Colon (tissue), 2 donors: Measurements from ENCODE around the gene BCAP31.
"Not testable (repeated sequence)": the region's sequence is repeated elsewhere in the genome, so short reads cannot be mapped to it uniquely, and the experiment has no call there.

Experiments used
- FAIRE-seq: peaks from 2 replicates; lab custom pipeline; 2012; peaks lifted over from hg19 to GRCh38; lab: Jason Lieb, UNC
- donor health status: control.
- donor health status: control.

BCAP31 gene

GRCh38 chrX:153708415-153708814 is 15.8 kb downstream of the BCAP31 start:
- FAIRE-seq: no peak

- FAIRE-seq: no peak
Measured at GRCh38 chrX:153707406-153707805, 16.8 kb downstream of the BCAP31 start.

DNA sequence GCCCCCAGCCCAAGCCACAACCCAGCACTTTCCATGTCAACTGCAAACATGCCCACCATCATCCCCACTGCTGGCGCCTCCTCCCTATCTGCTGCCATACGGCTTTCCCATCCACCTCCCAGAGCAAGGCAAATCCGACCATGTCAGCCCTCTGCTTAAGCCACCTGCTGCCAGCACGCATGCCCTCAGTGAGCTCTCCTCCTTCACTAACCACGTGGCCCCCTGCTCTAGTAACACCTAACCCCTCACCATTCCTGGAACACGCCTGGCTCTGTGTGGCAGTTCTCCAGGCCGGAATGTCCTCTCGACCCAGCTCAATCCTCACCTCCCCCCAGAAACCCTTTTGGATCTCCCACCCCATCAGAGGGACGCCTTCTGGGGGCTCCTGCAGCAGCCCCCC is 17.4 kb downstream of the BCAP31 start:
- FAIRE-seq: no peak

GRCh38 chrX:153705403-153706060 is 18.7 kb downstream of the BCAP31 start:
- FAIRE-seq: not testable (repeated sequence)

GRCh38 chrX:153704631-153705402 is 19.4 kb downstream of the BCAP31 start:
- not testable (repeated sequence) for FAIRE-seq

- FAIRE-seq: no peak
Measured at GRCh38 chrX:153704021-153704526, 20.1 kb downstream of the BCAP31 start.

- no peak for FAIRE-seq
Measured at GRCh38 chrX:153703036-153703370, 21.2 kb downstream of the BCAP31 start.

- FAIRE-seq: no peak
Measured at GRCh38 chrX:153702336-153703035, 21.7 kb downstream of the BCAP31 start.

DNA sequence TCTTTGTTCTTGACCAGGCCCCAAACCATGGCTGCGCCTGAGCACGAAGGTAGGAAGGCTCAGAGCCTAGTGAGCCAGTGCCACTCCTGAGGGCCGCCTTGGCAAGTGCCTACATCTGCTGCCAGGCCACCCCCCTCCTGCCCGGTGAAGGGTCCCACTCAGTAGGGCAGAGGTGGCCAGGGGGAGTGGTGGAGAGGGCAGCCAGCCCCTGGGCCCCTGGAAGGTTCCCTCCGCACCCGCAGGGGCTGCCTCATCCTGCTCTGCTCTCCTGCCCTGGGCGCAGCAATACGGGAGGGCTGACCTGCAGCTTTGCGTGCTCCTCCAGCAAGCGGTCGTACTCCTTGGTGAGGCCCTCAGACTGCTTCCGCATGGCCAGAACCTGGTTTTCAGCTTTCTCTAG is 22.5 kb downstream of the BCAP31 start:
- FAIRE-seq: no peak

GRCh38 chrX:153700967-153701366 is 23.2 kb downstream of the BCAP31 start:
- no peak for FAIRE-seq

GRCh38 chrX:153700376-153700945 is 23.7 kb downstream of the BCAP31 start:
- no peak for FAIRE-seq

GRCh38 chrX:153699784-153700371 is 24.3 kb downstream of the BCAP31 start:
- FAIRE-seq: not testable (repeated sequence)

DNA sequence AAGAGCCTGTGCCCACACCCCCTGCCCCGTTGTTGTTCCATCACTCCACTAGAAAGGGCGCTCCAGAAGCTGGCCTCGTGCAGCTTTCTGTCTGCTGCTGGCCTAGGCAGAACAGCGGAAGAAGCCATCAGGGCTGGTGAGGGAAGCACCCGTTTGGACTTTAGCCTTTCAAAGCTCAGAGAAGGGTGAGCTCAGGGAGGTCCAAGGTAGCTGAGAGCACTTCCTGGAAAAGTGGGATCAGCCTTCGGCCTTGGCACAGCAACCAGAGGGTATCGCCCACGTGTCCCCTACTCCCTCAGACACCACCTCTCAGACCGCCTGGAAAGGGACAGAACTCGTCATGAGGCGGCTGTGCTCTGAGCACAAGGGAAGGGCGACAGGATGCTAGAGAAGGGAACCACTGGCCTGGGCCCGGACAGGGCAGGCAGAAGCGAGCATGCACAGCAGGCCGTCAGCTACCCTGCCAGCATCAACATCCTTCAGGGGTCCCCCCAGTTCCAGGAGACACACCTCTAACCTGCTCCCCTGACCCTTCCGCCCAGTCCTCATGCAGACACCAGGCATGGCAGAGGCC is 24.9 kb downstream of the BCAP31 start:
- FAIRE-seq: not testable (repeated sequence)

DNA sequence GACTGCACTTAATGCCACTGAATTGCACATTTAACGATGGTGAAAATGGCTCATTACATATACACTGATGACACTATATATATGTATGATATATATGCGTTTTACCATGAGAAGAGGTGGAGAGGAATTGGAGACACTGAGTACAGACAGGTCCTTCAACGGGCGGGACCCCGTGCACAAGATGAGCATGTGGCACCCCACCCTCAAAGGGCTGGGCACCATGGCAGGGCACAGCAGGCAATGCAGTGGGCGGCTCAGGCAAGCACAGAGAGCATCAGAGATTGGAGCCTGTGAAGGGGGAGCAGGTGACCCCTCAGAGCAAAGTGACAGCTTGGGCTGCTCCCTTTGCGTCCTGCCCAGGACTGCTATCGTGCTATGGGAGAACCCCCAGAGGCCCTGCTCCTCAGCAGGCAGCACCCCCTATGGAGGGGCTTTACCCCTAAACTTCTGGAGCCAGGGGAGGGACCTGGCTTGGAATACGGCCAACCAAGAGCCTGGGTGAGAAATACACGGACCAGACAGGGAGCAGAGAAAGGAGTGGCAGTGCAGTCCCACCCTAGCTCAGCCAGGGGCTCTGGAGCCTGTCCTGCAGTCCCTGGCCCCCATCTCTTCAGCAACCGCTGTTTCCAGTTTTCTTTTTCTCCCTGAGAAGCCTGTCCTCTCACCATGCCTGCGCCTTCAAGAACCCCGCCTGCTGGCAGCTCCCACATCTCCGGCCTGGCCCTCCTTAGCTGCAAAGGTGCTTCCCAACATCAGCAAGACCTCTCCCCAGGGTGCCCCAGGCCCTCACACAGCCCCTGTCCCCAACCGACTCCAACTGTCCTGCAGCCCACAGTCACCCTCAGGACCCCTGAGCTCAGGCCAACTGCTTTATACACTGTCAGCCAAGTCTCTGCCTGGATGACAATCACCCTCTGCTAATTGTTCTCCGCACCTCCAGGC is 26.0 kb downstream of the BCAP31 start:
- no peak for FAIRE-seq

GRCh38 chrX:153696986-153697722 is 27.0 kb downstream of the BCAP31 start:
- not testable (repeated sequence) for FAIRE-seq

DNA sequence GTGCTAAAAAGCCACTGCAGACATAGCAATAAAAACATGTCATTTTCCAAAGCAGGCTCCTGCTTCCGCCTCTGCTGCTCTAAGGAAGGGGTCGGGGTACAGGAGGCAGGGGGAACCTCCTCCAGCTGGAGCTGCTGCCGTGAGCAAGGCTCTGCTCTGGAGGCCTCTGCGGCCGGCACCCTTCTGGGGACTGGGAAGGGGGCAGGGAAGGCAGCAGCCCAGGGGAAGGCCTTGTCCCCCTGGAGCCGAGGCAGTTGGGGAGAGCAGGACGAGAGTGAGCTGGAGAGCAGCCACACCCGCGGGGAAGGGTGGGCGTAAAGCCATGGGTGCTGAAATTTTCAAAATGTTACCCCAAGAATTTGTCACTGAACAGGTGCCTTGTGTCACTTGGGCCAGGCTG is 27.6 kb downstream of the BCAP31 start:
- FAIRE-seq: not testable (repeated sequence)

GRCh38 chrX:153696100-153696499 is 28.1 kb downstream of the BCAP31 start:
- no peak for FAIRE-seq

GRCh38 chrX:153694687-153695270 is 29.4 kb downstream of the BCAP31 start:
- no peak for FAIRE-seq

GRCh38 chrX:153694256-153694655 is 29.9 kb downstream of the BCAP31 start:
- not testable (repeated sequence) for FAIRE-seq
